Right lobe of liver (tissue), 6 donors: ENCODE data around the gene MYD88. TPM values are rescaled to one million over a fixed set of nuclear protein-coding genes. Genes with fewer than 3 reads are reported as not detected.
"Not testable (repeated sequence)": the region's sequence is repeated elsewhere in the genome, so short reads cannot be mapped to it uniquely, and the experiment has no call there.

Experiments used
- ATAC-seq, 4 donors: fragments of 200-7000 bp; cut with Tn5 transposase; one replicate each; pipeline ENCODE4 v1.9.1; 2020; ENCODE audit warnings: mild to moderate bottlenecking in 4 of 4, moderate library complexity in 4 of 4
- DNase-seq, 3 donors: peaks; one replicate each; pipeline ENCODE4 v3.0.0-alpha.2; 2020
- H3K27ac ChIP-seq, 3 donors: fragments of 200-600 bp; one replicate each; pipeline ENCODE4 v1.8.0; 2022
- H3K27me3 ChIP-seq, 2 donors: fragments of 200-600 bp; one replicate each; pipeline ENCODE4 v1.8.0; 2022
- H3K36me3 ChIP-seq, 4 donors: fragments of 200-600 bp; sonication (generic) in 1 of 4; one replicate each; pipeline versions ENCODE4 v1.5.1 to v1.8.0; 2017 to 2022; ENCODE audit warnings: control low read depth in 1 of 4
- H3K4me1 ChIP-seq, 4 donors: fragments of 200-600 bp; sonication (generic) in 1 of 4; one replicate each; pipeline versions ENCODE4 v1.5.1 to v1.8.0; 2017 to 2022; ENCODE audit warnings: control low read depth in 1 of 4
- H3K4me3 ChIP-seq, 3 donors: fragments of 200-600 bp; one replicate each; pipeline ENCODE4 v1.8.0; 2022
- H3K9me3 ChIP-seq, 4 donors: fragments of 200-600 bp; sonication (generic) in 1 of 4; one replicate each; pipeline versions ENCODE4 v1.5.1 to v1.8.0; 2017 to 2022; ENCODE audit warnings: control low read depth in 1 of 4
- CTCF ChIP-seq, 4 donors: fragments of 200-600 bp in 3 of 4; fragments of 450-650 bp in 1 of 4; IDR thresholded peaks; one replicate each; pipeline versions ENCODE4 v1.5.1 to v1.8.0; 2016 to 2022; ENCODE audit warnings: antibody characterized with exemption in 4 of 4, mild to moderate bottlenecking in 2 of 4
- POLR2A ChIP-seq: fragments of 450-650 bp; IDR thresholded peaks from one replicate; pipeline ENCODE4 v1.6.1; 2017; ENCODE audit warnings: antibody characterized with exemption, mild to moderate bottlenecking
- WGBS: methylation state at CpG from one replicate; pipeline ENCODE4 v1.1.6; 2018; ENCODE audit warnings: low coverage, low lambda C conversion rate; ENCODE audit not compliant: insufficient coverage; ENCODE audit errors: missing lambda C conversion rate; 5-methylcytosine and 5-hydroxymethylcytosine counted together
- intact Hi-C, 2 donors: fragments of 100-400 bp; cut with DNase I; formaldehyde crosslinking; loops; one replicate each; pipeline versions ENCODE4 v1.11.2 to v1.14.1; 2022
- total RNA-seq, 6 experiments: library from RNA; depleted of rRNA in 2 of 6; stranded (reverse); fragments of >200 nt in 2 of 6; fragmentation: NEBNext Ultra II Directional in 3 of 6; extraction: Animal tissue kit (Norgen Biotek cat#: 25700) in 3 of 6; gene quantifications; one replicate each; pipeline versions ENCODE4 v1.1.0 to v1.2.4, GENCODE V29; 2016 to 2023
- donor health status: DM: no; HTN: yes; CAD: no.
- donor health status: DM: no; HTN: no; CAD: no.
- donor health status: DM: no; HTN: no; CAD: no.
- donor health status: DM: no; HTN: yes; CAD: no.
- donor health status: DM: no; HTN: yes; CAD: no.

MYD88 gene
- total RNA-seq, 6 experiments from 2014 or later: 24.3 to 57.3 (median 37.0) TPM

- Histone ChIP-seq H3K36me3 (no peaks in the 10 kb centered on the region), H3K4me3 (no peak overlapping the region), H3K9me3 (no peaks in the 10 kb centered on the region), H3K27ac (no peak overlapping the region), H3K27me3 (no peaks in the 10 kb centered on the region), H3K4me1 (no peaks in the 10 kb centered on the region)
- ATAC-seq (no peak), DNase-seq (no peak)
- TF ChIP-seq POLR2A (no peak), CTCF (IDR thresholded peaks at IDR 0.05) (no peak)
- WGBS: 86% methylated on average over 3 of the region's 3 CpGs
- intact Hi-C loops: no loop called here
These were observed 19.1 kb downstream of the MYD88 start for GRCh38 chr3:38157595-38157994.

DNA sequence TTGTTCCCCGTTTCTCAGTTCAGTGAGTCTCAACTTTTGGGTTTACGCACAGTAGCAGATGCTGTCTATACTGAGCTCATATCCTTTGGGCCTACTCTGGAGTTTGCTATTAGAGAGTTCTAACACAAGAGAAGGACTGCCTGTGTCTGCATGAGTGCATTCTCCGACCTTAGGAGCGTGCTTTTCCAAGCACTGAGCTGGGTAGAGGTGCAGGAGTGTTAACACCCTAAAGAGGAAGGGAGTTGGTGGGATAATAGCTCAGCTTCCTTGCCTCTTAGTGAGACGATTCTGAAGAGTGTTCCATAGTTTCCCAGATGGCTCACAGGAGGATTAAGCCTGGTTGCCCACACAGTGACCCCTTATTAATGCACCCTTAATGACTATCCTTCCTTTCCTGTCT lies 20.0 kb downstream of the MYD88 start:
- 91% methylated on average over 4 of the region's 5 CpGs for WGBS
- H3K4me3 ChIP-seq: no peak overlapping the region
- H3K36me3 ChIP-seq: no peaks in the 10 kb centered on the region
- no peaks in the 10 kb centered on the region for H3K4me1 ChIP-seq
- no peaks in the 10 kb centered on the region for H3K9me3 ChIP-seq
- ATAC-seq (no peak), DNase-seq (no peak)
- TF ChIP-seq POLR2A (no peak), CTCF (IDR thresholded peaks at IDR 0.05) (no peak)
- H3K27me3 ChIP-seq: no peaks in the 10 kb centered on the region
- no peak overlapping the region for H3K27ac ChIP-seq
- intact Hi-C loops: no loop called here

- H3K27me3 ChIP-seq, H3K4me1 ChIP-seq, H3K27ac ChIP-seq, DNase-seq, H3K9me3 ChIP-seq, H3K4me3 ChIP-seq, intact Hi-C loops, ATAC-seq, H3K36me3 ChIP-seq: not testable (repeated sequence)
- 92% methylated on average over 11 of the region's 11 CpGs for WGBS
These were observed 22.2 kb downstream of the MYD88 start for GRCh38 chr3:38160704-38161103.

DNA sequence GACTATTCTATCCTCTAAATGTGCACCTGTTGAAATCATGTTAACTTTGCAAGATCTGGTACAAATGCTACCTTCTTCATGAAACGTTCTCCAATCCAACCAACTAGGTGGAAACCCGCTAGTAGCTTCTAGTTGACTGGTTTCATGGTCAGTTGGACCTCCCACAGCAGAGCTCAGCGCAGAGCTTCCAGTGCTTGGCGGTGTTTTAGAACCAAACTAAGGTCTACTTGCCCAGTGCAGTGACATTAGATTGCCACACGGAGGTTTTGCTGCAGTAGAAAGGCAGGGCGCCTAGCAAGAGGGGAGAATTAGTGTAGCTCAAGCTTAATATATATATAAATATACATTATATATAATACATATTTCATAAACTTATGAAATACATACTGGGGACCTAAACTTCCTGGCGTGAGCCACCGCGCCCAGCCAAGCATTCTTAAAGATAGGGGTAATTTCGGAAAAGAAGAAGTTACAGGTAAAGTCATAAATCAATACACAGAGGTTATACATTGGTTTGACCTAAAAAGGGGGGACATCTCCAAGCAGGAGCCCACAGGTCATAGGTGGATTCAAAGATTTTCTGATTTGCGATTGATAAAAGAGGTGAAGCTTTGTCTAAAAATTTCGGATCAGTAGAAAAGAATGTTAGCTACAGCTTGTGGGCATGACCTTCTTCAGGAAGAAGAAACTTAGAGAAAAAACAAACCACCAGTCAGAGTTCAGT lies 24.8 kb downstream of the MYD88 start:
- H3K4me1 ChIP-seq: peaks cover 0 to 15% (median 0%) of the 10 kb centered on the region in 4 donors
- no peak overlapping the region for H3K27ac ChIP-seq
- H3K36me3 ChIP-seq: no peaks in the 10 kb centered on the region
- intact Hi-C loops: no loop called here
- no peaks in the 10 kb centered on the region for H3K9me3 ChIP-seq
- WGBS: 87% methylated on average over 12 of the region's 12 CpGs
- ATAC-seq (no peak), DNase-seq (no peak)
- H3K4me3 ChIP-seq: no peak overlapping the region
- H3K27me3 ChIP-seq: no peaks in the 10 kb centered on the region
- TF ChIP-seq POLR2A (no peak), CTCF (IDR thresholded peaks at IDR 0.05) (no peak)

GRCh38 chr3:38163841-38164642 lies 25.6 kb downstream of the MYD88 start:
- 65% methylated on average over 18 of the region's 24 CpGs for WGBS
- TF ChIP-seq CTCF (IDR thresholded peaks at IDR 0.05) (no peak), POLR2A (no peak)
- Histone ChIP-seq H3K36me3 (no peaks in the 10 kb centered on the region), H3K27ac (peak overlapping the region; percentile 92 to 98 (median 93)), H3K4me1 (peaks cover 0 to 15% (median 0%) of the 10 kb centered on the region in 4 donors), H3K4me3 (peak overlapping the region; percentile 29 to 87 (median 79)), H3K9me3 (no peaks in the 10 kb centered on the region), H3K27me3 (no peaks in the 10 kb centered on the region)
- DNase-seq (peak in 1 of 3 donors; percentile 62), ATAC-seq (no peak)
- intact Hi-C loops: no loop called here
